Measurements from ENCODE around the gene LILRA2.
"Not testable (repeated sequence)": the region's sequence is repeated elsewhere in the genome, so short reads cannot be mapped to it uniquely, and the experiment has no call there.

LILRA2 gene

GRCh38 chr19:54573330-54573872 lies at the start of gene LILRA2:
TSS of gene LILRA2 (plus strand) at chr19:54573790. CDS start at chr19:54573879, 89 bp downstream.
- DNase-seq, result no peak

GRCh38 chr19:54525636-54526035 lies 48.0 kb upstream of the LILRA2 start:
- no peak for DNase-seq

- no peak for DNase-seq
These were observed 46.6 kb upstream of the LILRA2 start for GRCh38 chr19:54526972-54527371.

DNA sequence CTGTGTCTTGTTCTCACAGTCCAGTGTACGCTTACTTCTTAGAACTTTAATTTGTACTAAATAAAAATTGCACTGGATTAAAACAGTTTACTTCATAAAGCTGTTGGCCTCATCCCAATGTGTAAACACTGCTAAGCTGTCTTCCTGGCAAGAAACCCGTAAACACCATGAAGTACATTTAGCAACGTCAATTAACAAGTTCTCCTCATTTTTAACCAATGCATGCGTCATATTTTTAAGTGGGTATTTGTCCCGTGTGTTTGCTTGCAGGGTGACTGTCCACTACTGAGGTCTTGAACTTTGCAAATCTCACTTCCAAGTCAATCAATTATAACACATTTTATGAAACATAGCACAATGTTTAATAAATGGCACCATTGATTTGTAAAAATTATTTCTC lies 42.7 kb upstream of the LILRA2 start:
- no peak for DNase-seq

GRCh38 chr19:54532528-54532927 lies 41.1 kb upstream of the LILRA2 start:
- no peak for DNase-seq

DNA sequence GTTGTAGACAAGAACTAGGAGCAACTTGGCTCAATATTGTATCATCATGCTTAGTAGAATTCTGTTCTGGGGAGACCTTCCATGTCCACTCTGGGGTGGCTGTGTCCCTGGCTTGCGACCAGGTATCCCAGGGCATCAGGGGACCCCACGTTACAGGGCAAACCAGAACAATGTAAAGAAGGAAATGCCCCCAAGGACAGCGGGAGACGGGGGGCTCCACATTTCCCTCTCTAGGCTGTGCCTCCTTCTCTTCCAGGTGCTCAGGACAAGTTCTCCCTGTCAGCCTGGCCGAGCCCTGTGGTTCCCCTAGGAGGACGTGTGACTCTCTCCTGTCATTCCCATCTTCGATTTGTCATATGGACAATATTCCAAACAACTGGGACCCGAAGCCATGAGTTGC lies 40.1 kb upstream of the LILRA2 start:
- DNase-seq, result no peak

DNA sequence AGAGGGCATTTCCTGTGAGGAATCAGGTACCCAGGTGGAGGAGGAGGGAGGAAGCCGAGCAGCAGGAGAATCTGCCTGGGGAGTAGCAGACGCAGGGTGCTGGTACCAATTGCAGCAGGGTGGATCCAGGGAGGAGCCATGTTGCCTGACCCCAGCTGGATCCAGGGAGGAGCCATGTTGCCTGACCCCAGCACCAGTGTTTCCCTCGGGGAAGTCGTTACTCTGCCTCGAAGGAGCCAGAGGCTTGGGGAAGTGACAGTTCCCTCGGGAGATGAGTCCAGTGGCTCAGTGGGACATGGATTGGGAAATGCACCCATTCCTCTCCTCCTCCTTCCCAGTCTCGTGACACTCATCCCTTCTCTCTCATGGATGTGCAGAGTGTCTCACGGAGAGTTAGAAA lies 39.4 kb upstream of the LILRA2 start:
- DNase-seq, result no peak

DNA sequence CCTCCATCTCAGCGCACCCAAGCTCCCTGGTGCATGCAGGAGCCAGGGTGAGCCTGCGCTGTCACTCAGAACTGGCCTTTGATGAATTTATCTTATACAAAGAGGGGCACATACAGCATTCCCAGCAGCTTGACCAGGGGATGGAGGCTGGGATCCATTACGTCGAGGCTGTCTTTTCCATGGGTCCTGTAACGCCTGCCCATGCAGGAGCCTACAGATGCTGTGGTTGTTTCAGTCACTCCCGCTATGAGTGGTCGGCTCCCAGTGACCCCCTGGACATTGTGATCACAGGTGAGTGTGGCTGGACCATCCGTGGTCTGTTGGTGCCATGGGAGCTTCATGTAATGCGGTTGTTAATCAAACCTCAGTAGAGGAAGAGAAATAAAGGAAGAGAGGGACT lies 38.0 kb upstream of the LILRA2 start:
- no peak for DNase-seq

DNA sequence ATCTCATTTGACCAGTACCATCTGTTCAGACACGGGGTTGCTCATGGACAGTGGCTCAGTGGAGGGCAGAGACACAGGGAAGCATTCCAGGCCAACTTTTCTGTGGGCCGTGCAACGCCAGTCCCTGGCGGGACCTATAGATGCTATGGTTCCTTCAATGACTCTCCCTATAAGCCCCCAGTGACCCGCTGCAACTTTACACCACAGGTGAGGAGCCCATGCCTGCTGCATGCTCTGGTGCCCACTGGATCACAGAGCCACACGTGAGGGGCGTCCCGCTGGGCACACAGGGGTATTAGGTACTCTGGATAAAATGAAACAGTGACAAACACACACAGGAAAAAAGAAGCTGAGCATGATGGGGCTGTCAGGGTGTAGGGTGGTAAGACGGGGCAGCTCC lies 36.6 kb upstream of the LILRA2 start:
- no peak for DNase-seq

DNA sequence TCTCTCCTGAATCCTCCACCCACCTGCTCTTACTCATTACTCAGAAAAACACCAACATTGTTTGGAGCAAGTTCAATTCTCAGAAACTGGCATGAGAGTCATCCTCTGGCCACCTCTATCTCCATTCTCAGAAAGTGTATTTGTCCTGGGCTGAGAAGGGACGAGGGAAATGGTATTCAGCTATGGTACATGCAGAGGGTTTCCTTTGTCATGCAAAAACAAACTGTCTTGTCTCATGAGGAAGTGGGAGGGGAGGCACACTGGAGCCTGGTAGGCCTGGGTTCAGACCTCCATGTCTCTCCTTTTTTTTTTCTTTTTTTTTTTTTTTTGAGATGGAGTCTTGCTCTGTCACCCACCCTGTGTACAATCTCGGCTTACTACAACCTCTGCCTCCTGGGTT lies 31.9 kb upstream of the LILRA2 start:
- DNase-seq, result no peak

DNA sequence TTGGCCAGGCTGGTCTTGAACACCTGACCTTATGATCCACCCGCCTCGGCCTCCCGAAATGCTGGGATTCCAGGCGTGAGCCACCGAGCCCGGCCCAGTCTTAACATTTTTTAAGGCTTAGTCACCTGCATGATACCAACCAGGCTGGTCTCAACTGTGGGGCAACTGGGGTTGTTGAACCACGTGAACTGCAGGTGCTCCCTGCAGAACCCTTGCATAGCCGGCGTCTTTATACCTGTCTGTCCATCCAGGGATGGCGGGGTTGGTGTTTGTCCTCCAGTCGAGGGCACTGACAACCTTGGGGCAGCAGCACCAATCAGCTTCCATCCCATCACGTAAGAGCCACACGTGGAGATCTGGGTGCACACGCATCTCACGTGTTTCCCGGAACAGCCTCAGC lies 24.8 kb upstream of the LILRA2 start:
- no peak for DNase-seq

DNA sequence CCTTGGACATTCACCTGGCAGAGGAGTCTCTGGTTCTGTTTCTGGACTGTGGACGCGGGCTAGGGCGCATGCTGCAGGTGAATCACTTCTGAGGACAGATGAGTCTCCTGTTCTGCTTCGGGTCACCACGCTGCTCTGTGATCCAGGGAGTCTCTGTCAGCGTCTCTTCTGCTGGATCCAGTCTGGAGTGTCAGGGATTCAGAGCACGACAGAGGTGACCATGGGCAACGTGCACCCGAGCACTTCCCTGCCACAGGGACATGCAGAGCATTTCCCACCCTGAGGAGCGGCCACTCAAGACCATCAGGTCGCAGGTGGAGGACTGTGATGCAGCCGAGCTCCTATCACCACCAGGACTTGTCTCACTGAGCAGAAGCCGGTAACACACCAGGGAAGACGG lies 24.4 kb upstream of the LILRA2 start:
- DNase-seq, result no peak

- DNase-seq, result no peak
These were observed 22.3 kb upstream of the LILRA2 start for GRCh38 chr19:54551293-54551692.

GRCh38 chr19:54551950-54552912 lies 21.4 kb upstream of the LILRA2 start:
- DNase-seq, result no peak

- no peak for DNase-seq
These were observed 20.7 kb upstream of the LILRA2 start for GRCh38 chr19:54552913-54553310.

- DNase-seq, result no peak
These were observed 19.6 kb upstream of the LILRA2 start for GRCh38 chr19:54554006-54554405.

DNA sequence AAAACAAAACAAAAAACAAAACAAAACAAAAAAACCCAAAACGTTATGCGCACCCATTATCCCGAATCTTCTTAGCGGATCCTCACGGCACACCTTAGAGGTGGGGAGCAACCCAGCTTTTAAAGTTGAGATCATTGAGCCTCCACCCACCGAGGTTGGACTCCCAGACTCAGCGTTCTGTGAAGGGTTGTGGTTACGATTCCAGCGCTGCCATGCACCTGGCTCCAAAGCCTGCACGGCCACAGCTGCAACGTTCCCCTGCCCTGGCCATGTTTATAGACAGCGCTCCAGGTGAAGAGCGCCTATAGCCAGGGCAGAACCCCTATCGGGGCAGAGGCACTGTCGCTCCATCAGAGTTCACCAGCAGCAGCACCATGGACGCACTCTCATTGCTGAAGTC lies 18.7 kb upstream of the LILRA2 start:
- DNase-seq, result no peak

- DNase-seq, result no peak
These were observed 17.4 kb upstream of the LILRA2 start for GRCh38 chr19:54556194-54556593.

DNA sequence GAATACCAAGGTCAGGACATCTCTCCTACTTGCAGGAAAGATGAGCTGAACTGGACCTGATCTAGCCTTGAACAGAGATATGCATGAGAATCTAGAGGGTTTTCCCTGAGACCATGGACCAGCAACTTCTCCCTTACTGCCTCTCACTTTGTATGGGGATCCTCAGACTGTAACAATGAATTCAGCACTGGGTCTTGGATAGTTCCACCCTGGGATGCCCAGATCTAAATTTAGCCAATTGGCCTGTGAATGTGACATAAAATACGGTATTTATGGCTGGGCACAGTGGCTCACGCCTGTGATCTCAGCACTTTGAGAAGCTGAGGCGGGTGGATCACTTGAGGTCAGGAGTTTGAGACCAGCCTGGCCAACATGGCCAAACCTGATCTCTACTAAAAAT lies 15.3 kb upstream of the LILRA2 start:
- no peak for DNase-seq

DNA sequence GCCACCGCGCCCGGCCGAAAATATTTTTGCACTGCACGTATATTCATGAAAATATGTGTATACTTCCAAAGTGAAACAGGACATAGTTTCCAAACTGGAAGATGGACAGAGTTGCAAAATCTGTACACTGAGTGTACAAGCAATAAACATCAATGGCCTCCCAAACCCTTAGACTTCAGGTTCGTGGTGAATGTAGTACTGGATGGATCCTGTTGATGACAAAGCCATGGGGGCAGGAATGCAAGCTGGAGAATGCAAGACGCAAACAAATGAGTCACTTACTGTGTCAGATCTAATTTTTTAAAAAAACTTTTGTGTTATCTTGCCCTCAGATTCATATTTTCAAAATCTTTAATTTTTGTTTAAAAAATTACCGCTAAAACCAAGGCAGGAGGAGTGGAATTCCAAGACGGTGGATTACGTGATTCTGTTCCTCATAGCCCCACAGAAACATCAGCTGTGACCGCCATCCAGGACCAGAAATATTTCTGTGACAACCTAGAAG lies 12.7 kb upstream of the LILRA2 start:
- DNase-seq, result no peak

DNA sequence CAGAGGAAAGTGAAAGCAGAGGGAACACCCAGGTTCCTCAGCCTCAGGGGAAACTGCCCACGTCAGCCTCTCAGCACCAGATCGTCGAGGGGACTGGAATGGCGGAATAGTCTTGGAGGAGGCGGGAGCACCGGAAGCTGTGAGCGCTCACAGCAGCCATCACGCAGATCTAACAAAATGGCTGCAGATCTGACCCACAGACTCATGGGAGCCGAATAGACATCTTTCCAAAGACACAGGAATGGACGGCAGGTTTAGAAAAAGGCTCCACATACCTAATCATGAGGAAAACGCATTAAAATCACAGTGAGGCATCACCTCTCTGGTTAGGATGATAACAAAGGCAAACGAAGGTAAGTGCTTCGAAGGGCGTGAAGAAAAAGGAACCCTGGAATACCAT lies 11.8 kb upstream of the LILRA2 start:
- no peak for DNase-seq

DNA sequence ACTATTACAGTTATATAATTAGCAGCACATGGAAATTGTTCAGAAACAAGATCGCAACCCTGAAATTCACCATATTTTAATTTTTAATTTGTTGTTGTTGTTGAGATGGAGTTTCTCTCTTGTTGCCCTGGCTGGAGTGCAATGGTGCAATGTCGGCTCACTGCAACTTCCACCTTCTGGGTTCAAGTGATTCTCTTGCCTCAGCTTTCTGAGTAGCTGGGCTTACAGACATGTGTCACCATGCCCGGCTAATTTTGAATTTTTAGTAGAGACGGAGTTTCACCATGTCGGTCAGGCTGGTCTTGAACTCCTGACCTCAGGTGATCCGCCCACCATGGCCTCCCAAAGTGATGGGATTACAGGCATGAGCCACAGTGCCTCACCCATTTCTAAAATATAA lies 10.4 kb upstream of the LILRA2 start:
- DNase-seq, result not testable (repeated sequence)

DNA sequence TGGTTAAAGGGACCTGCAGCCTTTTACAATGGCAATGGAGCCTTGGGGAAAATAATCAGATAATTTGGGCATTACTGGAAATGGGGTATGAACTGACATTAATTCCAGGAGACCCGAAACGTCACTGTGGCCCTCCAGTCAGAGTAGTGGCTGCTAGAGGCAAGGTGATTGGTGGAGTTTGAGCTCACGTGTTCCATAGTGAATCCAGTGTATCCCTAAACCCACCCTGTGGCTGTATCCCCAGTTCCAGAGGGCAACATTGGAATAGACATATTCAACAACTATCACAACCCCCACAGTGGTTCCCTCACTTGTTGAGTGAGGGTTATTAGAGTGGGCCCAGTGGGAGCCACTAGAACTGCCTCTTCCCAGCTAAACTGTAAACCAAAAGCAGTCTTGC lies 3.3 kb upstream of the LILRA2 start:
- DNase-seq, result no peak

Measured in cerebellar nuclear complex (tissue), 1 donor.